H7 (cell line): Measurements from ENCODE around the gene CYTH4. TPM values are rescaled to one million over a fixed set of nuclear protein-coding genes. Genes with fewer than 3 reads are reported as not detected.
"Not testable (repeated sequence)": the region's sequence is repeated elsewhere in the genome, so short reads cannot be mapped to it uniquely, and the experiment has no call there.

ENCODE experiments used
- DNase-seq: peaks from one replicate; pipeline ENCODE4 v3.0.0; 2012
- H3K27me3 ChIP-seq: 2 replicates; pipeline ENCODE4 v1.6.0; 2011; ENCODE audit warnings: mild to moderate bottlenecking, low read length; ENCODE audit not compliant: control insufficient read depth, insufficient read depth
- H3K36me3 ChIP-seq: replicated peaks from 2 replicates; pipeline ENCODE4 v1.5.1; 2011; ENCODE audit warnings: low read length; ENCODE audit not compliant: control insufficient read depth, insufficient read depth
- H3K4me3 ChIP-seq: 2 replicates; pipeline ENCODE4 v1.5.1; 2011; ENCODE audit warnings: low read depth, mild to moderate bottlenecking, control low read depth, low read length, moderate library complexity; ENCODE audit not compliant: insufficient read depth
- total RNA-seq: library from RNA; depleted of rRNA; stranded (reverse); fragments of >200 nt; shearing (Covaris generic); gene quantifications from 2 replicates; pipeline ENCODE4 v1.2.3, GENCODE V29; 2014

The CYTH4 gene
- total RNA-seq, 1 experiment from 2014 or later = not detected

DNA sequence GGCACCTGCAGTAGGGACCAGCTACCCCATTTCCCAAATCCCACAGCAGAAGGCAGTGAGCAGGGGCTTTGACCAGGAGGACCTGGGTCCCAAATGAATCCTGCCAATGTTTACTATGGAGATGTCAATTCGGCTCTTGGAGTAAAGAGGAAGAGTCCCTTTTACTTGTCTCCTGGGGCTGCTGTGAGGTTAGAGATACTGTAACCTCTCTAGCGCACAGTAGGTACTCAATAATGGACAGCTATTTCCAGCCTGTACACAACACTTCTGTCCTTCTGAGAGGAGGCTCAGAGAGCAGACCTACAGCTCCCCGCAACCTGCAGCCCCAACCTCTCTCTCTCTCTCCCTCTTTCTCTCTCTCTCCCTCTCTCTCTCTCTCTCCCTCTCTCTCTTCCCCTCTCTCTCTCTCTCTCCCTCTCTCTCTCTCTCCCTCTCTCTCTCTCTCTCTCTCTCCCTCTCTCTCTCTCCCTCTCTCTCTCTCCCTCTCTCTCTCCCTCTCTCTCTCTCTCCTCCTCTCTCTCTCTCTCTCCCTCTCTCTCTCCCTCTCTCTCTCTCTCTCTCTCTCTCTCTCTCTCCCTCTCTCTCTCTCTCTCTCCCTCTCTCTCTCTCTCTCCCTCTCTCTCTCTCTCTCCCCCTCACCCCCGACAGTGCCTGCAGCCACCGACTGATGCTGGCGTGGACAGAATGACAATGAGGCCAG lies 46.4 kb downstream of the CYTH4 start:
- H3K27me3 ChIP-seq = peaks cover 25% of the 10 kb centered on the region
- H3K36me3 ChIP-seq, H3K4me3 ChIP-seq, DNase-seq: not testable (repeated sequence)

DNA sequence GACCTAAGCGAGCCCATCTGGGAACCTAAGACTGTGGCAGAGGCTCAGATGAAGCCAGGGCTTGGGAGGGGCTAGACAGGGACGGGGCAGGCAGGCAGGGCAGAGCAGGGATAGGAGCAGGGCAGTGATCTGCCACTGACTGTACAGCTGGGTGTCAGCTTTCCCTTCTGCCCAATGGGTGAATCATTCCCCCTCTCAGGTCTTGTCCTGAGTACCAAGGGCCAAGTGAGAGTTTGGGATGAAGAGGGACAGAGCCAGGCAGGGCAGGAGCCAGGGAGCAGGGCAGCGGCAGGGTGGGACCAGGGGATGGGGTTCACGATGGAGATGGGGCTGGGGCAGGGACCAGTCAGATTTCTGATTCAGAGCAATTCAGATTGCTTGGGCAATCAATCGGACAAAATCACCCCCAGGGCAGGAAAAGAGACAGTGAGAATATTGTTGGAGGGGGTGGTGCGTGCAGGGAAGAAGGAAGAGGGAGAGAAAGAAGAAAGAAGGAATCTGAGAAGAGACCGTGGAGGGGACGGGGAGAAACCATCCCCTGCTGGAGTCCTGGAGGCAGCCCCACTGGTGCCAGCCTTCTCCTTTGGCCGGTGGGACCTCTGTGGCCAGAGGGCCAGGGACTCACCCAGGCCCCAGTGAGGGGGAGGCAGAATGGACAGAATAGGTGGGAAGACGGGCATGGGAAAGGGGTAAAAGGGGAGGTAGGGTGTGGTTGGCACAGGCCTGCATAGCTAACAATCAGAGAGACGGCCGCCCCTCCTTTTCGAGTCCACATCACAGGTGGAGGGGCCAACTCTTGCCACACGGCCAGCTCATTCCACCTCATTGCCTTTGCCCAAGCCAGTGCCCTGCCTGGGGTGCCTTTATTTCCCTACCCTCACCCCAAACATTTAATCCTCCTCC lies 47.2 kb downstream of the CYTH4 start:
- Histone ChIP-seq H3K4me3 (no peak overlapping the region), H3K36me3 (no peaks in the 10 kb centered on the region), H3K27me3 (peaks cover 26% of the 10 kb centered on the region)
- no peak for DNase-seq

DNA sequence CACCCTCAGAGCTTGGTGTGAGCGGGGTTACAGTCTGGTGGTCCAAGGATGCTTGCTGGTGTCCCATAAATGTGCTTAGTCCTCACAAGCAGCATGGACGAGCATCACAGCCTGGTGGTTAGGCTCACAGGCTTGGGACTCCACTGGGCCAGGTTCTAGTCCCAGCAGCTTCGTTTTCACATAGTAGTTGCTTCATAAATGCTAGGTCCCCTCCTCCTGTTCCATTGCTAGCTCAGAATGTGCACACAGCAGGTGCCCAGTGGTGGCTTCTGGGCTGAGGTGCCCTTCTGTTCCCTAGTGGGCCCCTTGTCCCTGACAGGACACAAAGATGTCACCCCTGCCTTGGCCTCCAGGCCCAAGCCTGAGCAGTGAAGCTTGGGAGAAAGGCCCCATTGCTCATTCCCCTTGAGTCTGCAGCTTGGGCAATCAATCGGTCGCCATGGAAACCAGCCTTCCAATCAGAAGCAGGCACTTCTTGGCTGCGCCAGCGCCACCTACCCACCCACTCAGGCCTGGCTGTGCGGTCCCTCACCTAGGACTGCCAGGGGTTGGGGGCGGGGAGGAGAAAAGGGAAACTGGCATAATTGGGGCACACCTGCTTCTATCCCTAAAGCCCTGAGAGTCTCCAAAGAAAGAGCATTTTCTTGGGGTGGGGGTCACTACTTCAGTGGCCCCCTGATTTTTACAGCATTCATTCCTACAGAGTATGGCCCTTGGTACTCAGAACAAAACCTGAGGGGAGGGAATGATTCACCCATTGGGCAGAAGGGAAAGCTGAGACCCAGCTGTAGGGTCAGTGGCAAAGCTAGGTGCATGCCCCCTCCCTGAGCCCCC lies 48.1 kb downstream of the CYTH4 start:
- Histone ChIP-seq H3K27me3 (peaks cover 27% of the 10 kb centered on the region), H3K36me3 (no peaks in the 10 kb centered on the region), H3K4me3 (no peak overlapping the region)
- peak; percentile 97 for DNase-seq

- Histone ChIP-seq H3K36me3 (no peaks in the 10 kb centered on the region), H3K27me3 (peaks cover 31% of the 10 kb centered on the region), H3K4me3 (no peak overlapping the region)
- DNase-seq = no peak
Observed at GRCh38 chr22:37331034-37331428, 48.7 kb downstream of the CYTH4 start.

DNA sequence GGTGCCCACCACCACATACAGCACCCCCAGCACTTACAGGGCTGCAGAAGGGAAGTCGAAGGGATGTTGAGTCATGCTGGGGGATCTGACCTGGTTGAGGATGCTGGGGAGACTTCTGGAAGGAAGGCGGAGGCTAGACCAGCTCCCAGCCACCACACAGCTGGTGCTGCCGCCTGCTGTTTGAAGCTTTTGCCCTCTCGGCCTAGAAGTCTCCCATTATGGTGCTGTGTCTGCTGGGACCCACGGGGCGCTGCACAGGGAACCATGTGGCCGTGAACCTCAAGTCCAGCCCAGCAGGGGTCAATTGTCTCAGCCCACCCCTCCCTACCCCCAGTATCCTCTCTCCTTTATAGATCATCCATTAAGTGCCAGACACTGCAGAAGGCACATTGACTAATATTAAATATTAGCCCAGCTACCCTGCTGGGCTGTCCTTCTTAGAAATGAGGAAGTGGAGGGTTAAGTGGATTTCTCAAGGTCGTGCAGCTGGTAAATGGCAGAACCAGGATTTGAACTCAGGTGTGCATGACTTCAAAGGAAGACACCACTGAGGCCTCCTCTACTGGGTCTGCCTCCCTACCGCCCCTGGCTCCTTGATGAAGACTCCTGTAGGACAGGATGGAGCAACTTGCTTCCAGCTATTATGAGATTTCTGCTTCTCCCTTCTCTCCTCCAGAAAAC lies 49.7 kb downstream of the CYTH4 start:
- Histone ChIP-seq H3K36me3 (no peaks in the 10 kb centered on the region), H3K4me3 (no peak overlapping the region), H3K27me3 (peaks cover 31% of the 10 kb centered on the region)
- no peak for DNase-seq

GRCh38 chr22:37333724-37334460 lies 51.6 kb downstream of the CYTH4 start:
- DNase-seq = no peak
- Histone ChIP-seq H3K36me3 (no peaks in the 10 kb centered on the region), H3K4me3 (peak overlapping the region; percentile 48), H3K27me3 (peaks cover 30% of the 10 kb centered on the region)

GRCh38 chr22:37334461-37334858 lies 52.2 kb downstream of the CYTH4 start:
- Histone ChIP-seq H3K27me3 (peaks cover 27% of the 10 kb centered on the region), H3K36me3 (no peaks in the 10 kb centered on the region), H3K4me3 (peak overlapping the region; percentile 48)
- peak; percentile 83 for DNase-seq

DNA sequence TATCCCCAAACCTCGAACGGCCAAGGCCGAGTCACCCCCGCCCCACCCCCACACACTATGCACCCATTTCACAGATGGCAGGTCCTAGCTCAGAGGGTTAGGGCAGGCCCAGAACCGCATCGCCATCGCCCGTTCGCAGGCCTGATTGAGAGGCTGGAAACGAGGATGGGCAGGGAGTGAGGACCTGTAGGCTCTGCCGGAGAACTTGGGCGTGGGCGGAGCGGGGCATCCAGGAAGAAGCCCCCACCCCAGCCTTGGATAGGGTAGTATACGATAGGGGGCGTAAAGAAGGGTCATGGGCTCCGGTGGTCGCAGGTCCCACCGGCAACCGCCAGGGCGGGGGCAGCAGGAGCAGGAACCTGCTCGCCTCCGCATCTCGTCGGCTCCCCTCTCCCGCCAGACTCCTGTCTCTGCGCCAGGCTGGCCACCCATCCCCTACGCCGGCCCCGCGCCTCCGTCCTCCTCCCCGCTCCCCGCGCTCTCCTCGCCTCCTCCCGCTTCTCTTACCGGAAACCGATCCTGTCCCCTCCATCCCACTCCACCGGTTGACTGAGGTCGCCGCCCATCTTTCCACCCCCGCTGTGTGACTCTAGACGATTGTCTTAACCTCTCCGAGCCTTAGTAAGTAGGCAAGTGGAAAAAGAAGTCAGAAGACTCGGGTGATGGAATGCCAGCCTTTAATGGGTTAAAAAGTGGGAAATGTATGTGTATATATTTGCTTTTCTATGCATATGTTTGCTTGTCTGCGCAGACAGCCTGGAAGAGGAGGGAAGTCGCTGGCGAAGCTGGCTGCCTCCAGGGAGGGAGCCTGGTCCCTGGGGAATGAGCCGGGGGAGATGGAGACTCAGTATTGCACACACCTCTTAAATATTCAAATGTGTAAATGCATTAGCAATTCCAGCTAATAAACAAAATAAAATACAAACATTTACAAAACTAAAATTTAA lies 52.8 kb downstream of the CYTH4 start:
- Histone ChIP-seq H3K27me3 (peaks cover 25% of the 10 kb centered on the region), H3K4me3 (peak overlapping the region; percentile 48), H3K36me3 (no peaks in the 10 kb centered on the region)
- peak; percentile 93 for DNase-seq

DNA sequence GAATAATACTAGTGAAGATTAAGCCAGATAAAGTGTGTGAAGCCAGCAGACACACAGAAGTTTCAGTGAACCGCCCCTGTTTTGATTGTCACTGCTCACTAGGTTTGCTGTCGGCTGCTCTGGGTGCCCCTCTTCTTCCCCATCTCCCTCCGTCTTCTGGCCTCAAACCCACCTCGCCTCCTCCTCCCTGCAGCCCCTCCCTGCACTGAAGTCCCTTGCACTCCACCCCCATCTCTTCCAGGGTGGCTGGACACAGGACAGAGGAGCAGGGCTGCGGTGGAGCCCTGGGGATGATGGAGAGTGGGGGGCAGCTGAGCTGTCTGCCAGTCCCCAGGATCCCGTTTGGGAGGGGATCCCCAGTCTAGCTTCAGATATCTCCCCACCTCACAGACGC lies 53.5 kb downstream of the CYTH4 start:
- H3K36me3 ChIP-seq = no peaks in the 10 kb centered on the region
- H3K27me3 ChIP-seq = peaks cover 25% of the 10 kb centered on the region
- peak; percentile 74 for DNase-seq
- H3K4me3 ChIP-seq = no peak overlapping the region; the same call in 1 of the 2 replicates

DNA sequence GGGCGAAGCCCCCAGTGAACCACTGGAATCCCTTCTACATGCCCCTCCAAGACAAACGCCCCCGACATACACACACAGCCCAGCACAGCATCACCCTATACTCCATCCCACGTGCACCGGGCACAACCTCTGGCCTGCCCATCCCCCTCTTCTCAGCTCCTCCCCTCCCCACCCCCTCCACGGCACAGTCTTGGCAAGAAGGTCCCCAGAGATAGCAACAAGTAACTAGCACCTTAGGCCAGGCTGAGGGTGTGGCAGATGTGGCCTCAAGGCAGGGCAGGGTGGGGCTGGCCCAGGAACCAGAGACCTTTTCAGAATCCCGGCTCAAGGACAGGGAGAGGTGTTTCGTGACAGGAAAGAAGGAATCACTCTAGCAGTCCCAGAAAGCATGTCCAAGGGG lies 54.3 kb downstream of the CYTH4 start:
- DNase-seq = no peak
- Histone ChIP-seq H3K27me3 (peaks cover 25% of the 10 kb centered on the region), H3K4me3 (no peak overlapping the region), H3K36me3 (no peaks in the 10 kb centered on the region)

DNA sequence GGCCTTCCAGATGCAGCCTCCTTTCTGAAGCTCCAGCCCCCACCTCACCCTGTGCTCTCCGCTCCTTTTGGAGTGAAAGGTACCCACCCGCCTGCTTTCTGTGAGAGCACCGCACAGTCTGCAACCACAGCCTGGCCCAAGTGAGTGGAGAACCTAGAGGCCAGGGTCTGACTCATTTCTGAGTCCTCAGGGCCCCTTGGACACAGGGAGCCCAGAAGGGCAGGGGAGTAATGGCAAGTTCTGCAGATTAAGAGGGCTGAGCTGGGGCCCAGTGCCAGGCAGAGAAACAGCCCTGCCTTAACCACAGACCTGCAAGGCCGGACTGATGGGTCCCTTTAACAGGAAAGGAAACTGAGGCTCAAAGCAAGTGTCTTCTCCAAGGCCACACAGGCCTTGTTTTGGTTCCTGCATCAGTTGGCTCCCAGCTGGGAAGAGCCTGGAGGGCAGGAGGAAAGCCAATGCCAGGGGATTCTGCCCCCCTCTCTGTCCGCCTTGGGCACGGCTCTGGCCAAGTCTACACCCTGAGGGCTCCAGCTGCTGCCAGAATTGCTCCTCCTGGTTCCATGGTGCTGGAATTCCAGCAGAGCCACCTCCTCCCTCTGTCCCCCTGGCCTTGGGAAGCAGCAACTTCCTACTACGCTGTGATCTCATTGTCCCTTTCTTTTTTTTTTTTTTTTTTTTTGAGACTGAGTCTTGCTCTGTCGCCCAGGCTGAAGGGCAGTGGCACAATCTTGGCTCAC lies 55.1 kb downstream of the CYTH4 start:
- Histone ChIP-seq H3K4me3 (no peak overlapping the region), H3K27me3 (peaks cover 25% of the 10 kb centered on the region), H3K36me3 (no peaks in the 10 kb centered on the region)
- DNase-seq = no peak

GRCh38 chr22:37338539-37339246 lies 56.4 kb downstream of the CYTH4 start:
- peaks cover 22% of the 10 kb centered on the region for H3K27me3 ChIP-seq
- no peaks in the 10 kb centered on the region for H3K36me3 ChIP-seq
- no peak overlapping the region for H3K4me3 ChIP-seq
- DNase-seq = no peak
